NCI-H82 treated with DMSO at 0.1 percent for 48 hours (cell line): ENCODE measurements around the gene RAB3IL1.

Source experiments
- DNase-seq: peaks from one replicate; lab custom pipeline; 2025; ENCODE audit not compliant: unreplicated experiment; lab: John Stamatoyannopoulos, UW

Gene RAB3IL1

DNA sequence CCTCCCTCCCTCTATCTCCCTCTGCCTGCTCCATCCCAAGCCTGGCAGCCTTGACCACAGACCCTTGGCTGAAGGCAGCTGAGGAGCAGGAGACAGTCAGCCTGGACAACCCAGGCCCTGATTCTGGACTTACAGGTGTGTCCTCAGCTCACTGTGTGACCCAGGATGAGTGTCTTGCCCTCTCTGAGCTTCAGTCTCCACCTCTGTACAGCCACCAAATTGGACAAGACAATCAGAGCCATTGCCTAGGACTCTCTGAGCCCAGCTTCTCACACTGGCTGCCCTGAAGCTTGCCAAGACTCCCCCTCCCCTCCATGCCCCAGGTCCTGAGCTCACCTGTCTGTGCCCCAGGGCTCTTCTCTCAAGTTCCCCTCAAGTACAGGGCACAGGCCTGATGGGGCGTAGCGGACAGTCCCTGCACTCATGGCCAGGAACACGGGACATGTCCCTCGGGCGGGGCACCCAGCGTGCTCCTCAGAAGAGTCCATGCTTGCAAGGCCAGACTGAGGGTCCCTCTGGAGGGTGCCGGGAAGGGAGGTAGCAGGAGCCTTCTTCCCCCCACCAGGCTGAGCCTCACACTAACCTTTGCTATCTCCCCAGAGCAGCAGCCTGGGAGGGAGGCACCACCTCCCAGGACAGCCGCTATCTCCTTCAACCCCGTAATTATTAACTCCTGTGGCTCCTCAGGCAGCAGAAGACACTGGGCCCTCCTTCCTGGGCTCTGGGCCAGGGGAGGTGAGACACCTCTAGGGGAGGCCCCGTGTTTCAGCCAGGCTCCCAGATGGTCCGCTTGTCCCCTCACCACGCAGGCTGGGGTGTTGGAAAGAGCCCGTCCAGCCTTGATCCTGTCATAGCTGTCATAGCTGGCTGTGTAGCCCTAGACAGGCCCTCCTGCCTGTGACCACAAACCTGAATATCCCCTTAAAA is 2.6 kb upstream of the RAB3IL1 start:
- no peak for DNase-seq

- DNase-seq = no peak
Measured at GRCh38 chr11:61918938-61919704, 1.8 kb upstream of the RAB3IL1 start.

DNA sequence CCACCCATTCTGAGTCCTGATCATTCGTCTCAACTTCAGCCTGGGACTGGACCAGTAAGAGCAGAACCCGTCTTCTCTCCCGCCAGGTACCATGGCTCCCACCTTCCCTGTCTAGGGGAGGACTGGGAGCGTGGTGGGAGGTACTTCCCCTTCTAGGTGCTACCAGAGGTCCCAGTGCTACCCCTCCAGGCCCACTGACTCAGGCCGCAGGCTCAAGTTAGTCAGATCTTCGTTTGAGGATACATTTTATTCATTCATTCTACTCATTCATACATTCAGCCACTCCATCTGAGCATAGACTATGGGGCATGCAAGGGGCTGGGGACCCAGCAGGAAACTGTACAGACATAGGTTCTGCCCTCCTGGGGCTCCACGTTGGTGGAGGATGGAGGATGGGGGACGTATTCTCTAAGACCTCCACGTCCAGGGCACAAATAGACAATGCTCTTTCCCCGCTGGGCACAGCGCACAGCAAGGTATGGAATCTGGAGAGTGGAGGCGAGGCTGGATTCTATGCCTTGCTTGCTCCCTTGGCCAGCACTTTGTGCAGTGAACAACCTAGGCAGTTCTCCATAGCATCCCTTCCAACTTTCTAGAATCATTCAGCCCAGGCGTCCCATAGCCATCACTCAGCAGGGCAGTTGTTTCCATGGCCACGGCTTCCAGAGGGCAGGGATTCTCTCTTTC is 1.0 kb upstream of the RAB3IL1 start:
- DNase-seq = no peak

GRCh38 chr11:61916737-61917333 is 531 bp downstream of the RAB3IL1 start:
- no peak for DNase-seq

DNA sequence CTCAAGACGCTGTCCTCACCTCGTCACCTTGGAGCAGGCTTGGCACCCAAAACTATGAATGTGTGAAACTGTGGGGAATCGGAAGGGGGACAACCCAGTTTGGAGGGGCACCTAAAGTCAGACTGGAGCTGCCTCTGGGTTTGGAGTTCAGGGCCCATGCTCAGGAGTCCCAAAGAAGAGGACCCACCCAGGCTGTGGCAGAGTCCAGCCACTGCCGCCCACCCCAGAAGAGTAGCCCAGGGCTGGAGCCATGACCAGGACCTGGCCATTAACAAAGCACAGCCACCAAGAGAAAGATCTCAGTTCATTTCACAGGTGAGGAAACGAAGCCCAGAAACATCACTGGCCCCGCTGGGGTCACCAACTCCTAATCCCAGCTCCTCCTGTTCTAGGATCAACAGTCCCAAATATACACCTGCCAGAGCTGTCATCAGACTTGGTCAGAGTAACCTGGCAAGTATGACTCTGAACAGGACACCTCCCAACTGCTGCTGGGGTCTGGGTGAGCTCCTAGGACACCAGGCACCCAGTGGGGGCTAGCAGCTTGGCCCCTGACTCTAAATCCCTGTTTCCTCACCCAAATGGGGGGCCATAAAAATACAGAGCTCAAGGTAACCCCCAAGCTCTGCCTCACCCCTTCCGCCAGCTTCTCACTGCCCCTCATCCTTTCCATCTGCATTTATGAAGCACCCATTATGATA is 2.7 kb downstream of the RAB3IL1 start:
- no peak for DNase-seq

DNA sequence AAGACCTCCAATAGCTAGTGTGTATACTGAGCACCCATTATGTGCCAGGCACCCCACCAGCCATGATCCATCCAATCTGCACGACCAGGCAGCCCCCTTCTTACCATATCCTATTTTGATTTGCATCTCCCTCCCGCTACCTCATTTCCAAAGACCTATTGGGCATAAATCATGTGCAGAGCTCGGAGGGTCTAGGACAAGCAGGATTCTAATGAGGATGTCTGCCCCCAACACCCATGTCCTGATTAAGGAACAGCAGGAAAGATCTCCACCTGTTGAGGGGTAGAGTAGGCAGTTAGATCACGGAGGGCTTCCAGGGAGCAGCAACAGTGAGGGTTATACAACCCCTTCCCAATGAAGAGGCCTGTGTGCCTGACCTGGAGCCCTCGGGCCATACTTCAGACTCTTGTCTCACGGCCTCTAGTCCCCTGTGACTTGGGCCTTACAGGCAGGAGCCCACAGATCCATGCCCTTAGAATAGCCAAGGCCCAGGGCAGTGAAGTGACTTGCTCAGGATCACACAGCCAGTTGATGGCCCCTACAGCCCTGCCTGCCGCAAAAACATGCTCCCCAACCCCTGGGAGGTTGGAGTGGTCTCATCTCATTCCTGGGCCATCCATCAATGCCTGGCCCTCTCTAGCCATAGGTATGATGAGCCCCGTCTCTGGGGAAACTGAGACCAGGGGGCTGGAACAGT is 3.5 kb downstream of the RAB3IL1 start:
- no peak for DNase-seq

DNA sequence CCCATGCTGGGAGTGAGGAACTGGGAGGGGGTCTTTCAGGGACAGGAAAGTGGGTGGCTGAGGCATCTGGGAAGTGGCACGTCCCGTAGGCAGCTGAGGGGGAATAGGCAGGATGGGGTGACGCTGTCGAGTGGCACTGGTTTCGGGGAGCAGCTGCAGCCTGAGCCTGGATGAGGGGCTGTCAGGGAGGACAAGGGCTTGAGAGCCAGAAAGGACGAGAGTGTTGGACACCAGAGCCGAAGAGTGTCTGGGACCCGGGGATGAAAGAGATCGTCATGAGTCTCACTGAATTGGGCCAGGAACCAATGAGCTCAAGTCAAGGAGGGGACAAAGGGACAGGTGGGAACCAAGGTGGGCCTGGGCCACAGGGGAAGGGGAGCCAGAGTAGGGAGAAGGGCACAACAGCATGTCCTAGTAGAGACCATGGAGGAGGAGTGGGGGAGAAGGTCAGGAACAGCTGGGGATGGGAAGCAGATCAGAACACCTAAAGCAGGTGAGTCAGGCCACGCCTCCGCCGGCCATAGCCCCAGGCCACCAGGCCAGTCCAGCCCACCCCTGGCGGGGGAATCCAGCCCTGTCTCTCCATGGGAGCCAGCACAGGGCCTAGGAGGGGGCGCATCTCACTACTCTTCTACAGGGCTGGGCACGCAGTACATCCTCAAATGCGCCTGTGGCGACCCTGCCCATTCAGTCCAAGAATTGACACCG is 4.2 kb downstream of the RAB3IL1 start:
- DNase-seq = no peak

DNA sequence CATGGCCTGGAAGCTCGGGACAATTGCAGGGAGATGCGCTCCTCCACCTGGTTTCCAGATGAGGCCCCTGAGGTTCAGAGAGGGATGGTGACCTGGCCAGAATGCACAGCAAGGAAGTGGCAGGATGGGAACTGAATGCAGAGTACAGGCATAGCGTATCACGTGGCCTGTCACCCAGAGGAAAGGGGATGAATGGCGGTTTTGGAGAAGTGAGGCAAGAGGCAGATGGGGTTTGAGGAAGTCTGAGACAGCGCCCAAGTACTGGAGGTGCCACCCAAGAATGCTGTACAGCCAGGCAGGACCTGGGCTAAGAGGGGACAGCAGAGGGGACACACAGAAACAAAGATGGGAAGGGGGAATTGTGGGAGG is 4.9 kb downstream of the RAB3IL1 start:
- no peak for DNase-seq

GRCh38 chr11:61911701-61912529 is 5.5 kb downstream of the RAB3IL1 start:
- DNase-seq = no peak

GRCh38 chr11:61911128-61911700 is 6.2 kb downstream of the RAB3IL1 start:
- DNase-seq = no peak

- no peak for DNase-seq
Measured at GRCh38 chr11:61910187-61911127, 6.9 kb downstream of the RAB3IL1 start.

- DNase-seq = no peak
Measured at GRCh38 chr11:61908730-61909316, 8.5 kb downstream of the RAB3IL1 start.

GRCh38 chr11:61907871-61908729 is 9.3 kb downstream of the RAB3IL1 start:
- no peak for DNase-seq

- DNase-seq = no peak
Measured at GRCh38 chr11:61907282-61907681, 10.1 kb downstream of the RAB3IL1 start.

GRCh38 chr11:61906522-61906909 is 10.8 kb downstream of the RAB3IL1 start:
- no peak for DNase-seq
